ENCODE results near the gene AXIN2. TPM values are rescaled to one million over a fixed set of nuclear protein-coding genes. Genes with fewer than 3 reads are reported as not detected.

The AXIN2 gene
- total RNA-seq, 4 donors from 2014 or later, result 17.2 to 63.4 (median 49.3) TPM

- Histone ChIP-seq H3K4me3 (no peak overlapping the region), H3K27me3 (no peaks in the 10 kb centered on the region), H3K4me1 (peaks cover 0 to 78% (median 32%) of the 10 kb centered on the region in 4 donors), H3K36me3 (peaks cover 8 to 37% (median 16%) of the 10 kb centered on the region in 4 donors), H3K27ac (replicated peaks in 1 of 4) (peak overlapping the region; percentile 79 to 82 (median 80)), H3K9me3 (no peaks in the 10 kb centered on the region)
- no peak for TF ChIP-seq CTCF (IDR thresholded peaks at IDR 0.05)
- TF ChIP-seq POLR2AphosphoS5 (IDR thresholded peaks at IDR 0.05), result no peak
- TF ChIP-seq EP300 (IDR thresholded peaks at IDR 0.05), result no peak
- TF ChIP-seq POLR2A (IDR thresholded peaks at IDR 0.05; ENCODE audit: low read depth), result no peak
- no peak for DNase-seq (ENCODE audit: extremely low spot score)
- WGBS, result 77% methylated on average over 17 of the region's 17 CpGs
- intact Hi-C loops (cut with DNase I), result no loop called here
Observed at GRCh38 chr17:65545705-65546523, 15.5 kb downstream of the AXIN2 start.

GRCh38 chr17:65544672-65545071 lies 16.8 kb downstream of the AXIN2 start:
- intact Hi-C loops (cut with DNase I), result no loop called here
- Histone ChIP-seq H3K4me1 (peaks cover 0 to 83% (median 32%) of the 10 kb centered on the region in 4 donors), H3K36me3 (peaks cover 13 to 49% (median 22%) of the 10 kb centered on the region in 4 donors), H3K4me3 (no peak overlapping the region), H3K27ac (replicated peaks in 1 of 4) (peak overlapping the region in 3 of 4 donors; percentile 79 to 80 (median 80)), H3K27me3 (no peaks in the 10 kb centered on the region), H3K9me3 (no peaks in the 10 kb centered on the region)
- DNase-seq (ENCODE audit: extremely low spot score), result no peak
- no peak for TF ChIP-seq POLR2AphosphoS5 (IDR thresholded peaks at IDR 0.05)
- no peak for TF ChIP-seq EP300 (IDR thresholded peaks at IDR 0.05)
- TF ChIP-seq POLR2A (IDR thresholded peaks at IDR 0.05; ENCODE audit: low read depth), result no peak
- TF ChIP-seq CTCF (IDR thresholded peaks at IDR 0.05), result no peak
- WGBS, result 48% methylated on average over 11 of the region's 11 CpGs

GRCh38 chr17:65542610-65543009 lies 18.8 kb downstream of the AXIN2 start:
- H3K4me1 ChIP-seq, result peaks cover 0 to 89% (median 41%) of the 10 kb centered on the region in 4 donors

GRCh38 chr17:65542067-65542466 lies 19.4 kb downstream of the AXIN2 start:
- 90% methylated on average over 1 of the region's 1 CpG for WGBS
- H3K36me3 ChIP-seq, result peaks cover 18 to 52% (median 22%) of the 10 kb centered on the region in 4 donors
- TF ChIP-seq POLR2AphosphoS5 (IDR thresholded peaks at IDR 0.05) (no peak), POLR2A (IDR thresholded peaks at IDR 0.05; ENCODE audit: low read depth) (no peak), EP300 (IDR thresholded peaks at IDR 0.05) (no peak), CTCF (IDR thresholded peaks at IDR 0.05) (no peak)
- DNase-seq (ENCODE audit: extremely low spot score), result no peak
- H3K4me3 ChIP-seq, result no peak overlapping the region
- peaks cover 0 to 87% (median 40%) of the 10 kb centered on the region in 4 donors for H3K4me1 ChIP-seq
- intact Hi-C loops (cut with DNase I), result no loop called here
- no peak overlapping the region for H3K27ac ChIP-seq (replicated peaks in 1 of 4)
- no peaks in the 10 kb centered on the region for H3K9me3 ChIP-seq
- no peaks in the 10 kb centered on the region for H3K27me3 ChIP-seq

More at GRCh38 chr17:65542610-65543009, 18.8 kb downstream of the AXIN2 start:
- Histone ChIP-seq H3K27ac (replicated peaks in 1 of 4) (no peak overlapping the region), H3K27me3 (no peaks in the 10 kb centered on the region), H3K4me3 (no peak overlapping the region), H3K9me3 (no peaks in the 10 kb centered on the region), H3K36me3 (peaks cover 12 to 46% (median 16%) of the 10 kb centered on the region in 4 donors)
- intact Hi-C loops (cut with DNase I), result no loop called here
- TF ChIP-seq POLR2A (IDR thresholded peaks at IDR 0.05; ENCODE audit: low read depth) (no peak), POLR2AphosphoS5 (IDR thresholded peaks at IDR 0.05) (no peak), CTCF (IDR thresholded peaks at IDR 0.05) (no peak), EP300 (IDR thresholded peaks at IDR 0.05) (no peak)
- DNase-seq (ENCODE audit: extremely low spot score), result no peak

Measured in esophagus muscularis mucosa (tissue), 4 donors.